Measurements from ENCODE around the gene SFN. TPM values are rescaled to one million over a fixed set of nuclear protein-coding genes. Genes with fewer than 3 reads are reported as not detected.
A peak's percentile ranks its signal among the peaks of the same experiment; 100 is the strongest.

The SFN gene
- total and polyA plus RNA-seq, 2 of the 13 experiments (the other 11 are each of a cell fraction or from before 2014, with no cell fraction given): 4.3 to 5.6 TPM

GRCh38 chr1:26831546-26832248, 31.3 kb upstream of the SFN start (continued):
- TF ChIP-seq FOXK1 (CRISPR knock-in tag; IDR thresholded peaks at IDR 0.05; ENCODE audit: borderline replicate concordance, low read depth): peak; percentile 99
- no peak for TF ChIP-seq XBP1 (CRISPR knock-in tag; IDR thresholded peaks at IDR 0.05)
- no peak for TF ChIP-seq GMEB1 (CRISPR knock-in tag; IDR thresholded peaks at IDR 0.05; ENCODE audit: borderline replicate concordance)
- peak; percentile 84 for TF ChIP-seq SMAD3 (CRISPR knock-in tag; IDR thresholded peaks at IDR 0.05)
- no peak for TF ChIP-seq ZNF550 (CRISPR knock-in tag; IDR thresholded peaks at IDR 0.05; ENCODE audit: borderline replicate concordance)
- TF ChIP-seq GPN1 (CRISPR knock-in tag; IDR thresholded peaks at IDR 0.05; ENCODE audit: borderline replicate concordance): no peak
- TF ChIP-seq SMARCE1 (IDR thresholded peaks at IDR 0.05; ENCODE audit: borderline replicate concordance): no peak
- no peak for TF ChIP-seq ZNF558 (CRISPR knock-in tag; IDR thresholded peaks at IDR 0.05; ENCODE audit: borderline replicate concordance)
- TF ChIP-seq NAIF1 (CRISPR knock-in tag; IDR thresholded peaks at IDR 0.05; ENCODE audit: borderline replicate concordance): no peak
- no peak for TF ChIP-seq ATAD3A (CRISPR knock-in tag; IDR thresholded peaks at IDR 0.05)
- peak; percentile 80; the same call in 1 of the 2 replicates for TF ChIP-seq HBP1 (CRISPR knock-in tag; IDR thresholded peaks at IDR 0.05; ENCODE audit: low read depth)
- no peak for TF ChIP-seq NFE2L1 (CRISPR knock-in tag; IDR thresholded peaks at IDR 0.05; ENCODE audit: borderline replicate concordance)
- no peak; the same call in 1 of the 2 replicates for TF ChIP-seq NCOR1 (IDR thresholded peaks at IDR 0.05; ENCODE audit: borderline replicate concordance, low read length)
- no peak for TF ChIP-seq CSRNP2 (CRISPR knock-in tag; conservative IDR thresholded peaks at IDR 0.05; ENCODE audit: low read depth)
- TF ChIP-seq ZNF788 (CRISPR knock-in tag; IDR thresholded peaks at IDR 0.05; ENCODE audit: borderline replicate concordance): no peak
- no peak for TF ChIP-seq LCORL (IDR thresholded peaks at IDR 0.05)
- peak; percentile 73 for TF ChIP-seq LCORL (CRISPR knock-in tag; IDR thresholded peaks at IDR 0.05)
- no peak; the same call in 1 of the 2 replicates for TF ChIP-seq GFI1 (CRISPR knock-in tag; IDR thresholded peaks at IDR 0.05; ENCODE audit: borderline replicate concordance)
- TF ChIP-seq GABPA (IDR thresholded peaks at IDR 0.05; ENCODE audit: low read depth, low read length): no peak
- TF ChIP-seq GABPA (CRISPR knock-in tag; IDR thresholded peaks at IDR 0.05; ENCODE audit: low read depth): no peak
- TF ChIP-seq FOXK2 (IDR thresholded peaks at IDR 0.05): peak; percentile 94
- TF ChIP-seq MTERF4 (CRISPR knock-in tag; IDR thresholded peaks at IDR 0.05): no peak
- TF ChIP-seq ZSCAN29 (CRISPR knock-in tag; conservative IDR thresholded peaks at IDR 0.05): no peak

Data from HepG2 (cell line).